SK-N-MC (cell line): ENCODE measurements around the gene SUSD2.
"Not testable (repeated sequence)": the region's sequence is repeated elsewhere in the genome, so short reads cannot be mapped to it uniquely, and the experiment has no call there.

ENCODE experiments used
- DNase-seq: peaks from one replicate; pipeline ENCODE4 v3.0.0-alpha.2; 2011; ENCODE audit warnings: low read depth, low spot score
- H3K27ac ChIP-seq: fragments of 200-600 bp; sonication (generic); 2 replicates; pipeline ENCODE4 v1.5.1; 2016; ENCODE audit warnings: mixed run types
- H3K36me3 ChIP-seq: fragments of 200-600 bp; sonication (generic); 2 replicates; pipeline ENCODE4 v1.6.1; 2017; ENCODE audit warnings: antibody characterized with exemption, low read length, mixed read lengths; ENCODE audit not compliant: insufficient read depth
- H3K4me3 ChIP-seq: fragments of 200-600 bp; sonication (generic); 2 replicates; pipeline ENCODE4 v1.5.1; 2016
- H3K9ac ChIP-seq: fragments of 200-600 bp; sonication (generic); 2 replicates; pipeline ENCODE4 v1.8.0; 2017; ENCODE audit warnings: mixed run types, mixed read lengths; ENCODE audit not compliant: insufficient read length
- H3K9me3 ChIP-seq: fragments of 200-600 bp; sonication (generic); 2 replicates; pipeline ENCODE4 v1.6.1; 2017; ENCODE audit warnings: low read depth, mild to moderate bottlenecking, antibody characterized with exemption, low read length, moderate library complexity, mixed read lengths
- EZH2 ChIP-seq: fragments of 200-600 bp; sonication (generic); IDR thresholded peaks from one replicate; pipeline ENCODE4 v1.6.1; 2017; ENCODE audit warnings: antibody characterized with exemption
- FOXP2 ChIP-seq: optimal IDR thresholded peaks from 2 replicates; pipeline ENCODE3; 2011; ENCODE audit warnings: mild to moderate bottlenecking, moderate library complexity; ENCODE audit not compliant: insufficient read depth; ENCODE audit errors: extremely low read length, control extremely low read depth
- POLR2AphosphoS5 ChIP-seq: IDR thresholded peaks from 2 replicates; pipeline ENCODE4 v1.6.1; 2012; ENCODE audit warnings: mild to moderate bottlenecking, low read depth, low read length, borderline replicate concordance

SUSD2 gene

DNA sequence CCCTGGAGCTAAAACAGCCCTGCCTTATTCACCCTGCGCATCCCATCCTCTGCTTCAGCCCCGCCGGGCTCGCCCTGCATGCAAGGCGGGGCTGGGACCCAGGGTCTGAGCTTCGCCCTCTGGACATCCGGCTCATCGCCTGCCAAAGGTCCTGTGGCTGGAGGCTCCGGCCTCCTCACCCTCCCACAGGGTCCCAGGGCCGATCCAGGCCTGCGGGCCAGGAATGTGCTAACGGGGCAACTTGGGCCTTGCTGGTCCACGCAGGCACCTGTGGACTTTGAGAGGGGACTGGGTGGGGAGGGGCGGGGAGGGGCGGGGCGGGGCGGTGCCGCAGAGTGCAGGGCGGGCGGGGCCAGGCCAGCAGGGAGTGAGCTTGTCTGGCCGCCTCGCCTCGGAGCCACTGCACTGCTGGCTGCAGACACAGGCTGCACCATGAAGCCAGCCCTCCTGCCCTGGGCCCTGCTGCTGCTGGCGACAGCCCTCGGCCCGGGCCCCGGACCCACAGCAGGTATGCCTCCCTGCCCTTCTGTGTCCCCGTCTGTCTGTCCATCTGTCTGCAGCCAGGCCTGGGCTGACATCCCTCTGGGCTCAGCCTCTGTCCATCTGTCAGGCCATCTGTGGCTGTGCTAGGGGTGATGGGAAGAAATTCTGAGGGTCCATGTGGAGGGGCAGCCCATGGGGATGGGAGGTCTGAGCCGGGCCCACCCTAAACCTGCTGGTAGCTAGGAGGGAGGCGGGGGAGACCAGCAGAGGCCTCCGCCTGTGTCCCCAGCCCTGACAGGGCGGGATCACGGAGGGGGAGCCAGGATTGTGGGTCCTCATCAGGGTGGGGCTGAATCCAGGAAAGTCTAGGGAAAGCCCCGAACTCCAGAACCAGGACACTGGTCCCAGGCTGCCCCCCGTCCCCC, at the start of gene SUSD2:
Gene SUSD2, plus strand, starts transcription at position 400 of the 908 bp plus-strand sequence. Its CDS starts 33 bp downstream, at position 433.
- TF ChIP-seq FOXP2, result no peak
- TF ChIP-seq POLR2AphosphoS5, result no peak
- no peak for TF ChIP-seq EZH2
- no peaks in the 10 kb centered on the region for H3K36me3 ChIP-seq
- no peak within 1 kb of the TSS for H3K27ac ChIP-seq
- H3K4me3 ChIP-seq, result no peak within 1 kb of the TSS
- H3K9me3 ChIP-seq, result no peaks in the 10 kb centered on the region
- no peak within 1 kb of the TSS for H3K9ac ChIP-seq
- DNase-seq, result no peak

DNA sequence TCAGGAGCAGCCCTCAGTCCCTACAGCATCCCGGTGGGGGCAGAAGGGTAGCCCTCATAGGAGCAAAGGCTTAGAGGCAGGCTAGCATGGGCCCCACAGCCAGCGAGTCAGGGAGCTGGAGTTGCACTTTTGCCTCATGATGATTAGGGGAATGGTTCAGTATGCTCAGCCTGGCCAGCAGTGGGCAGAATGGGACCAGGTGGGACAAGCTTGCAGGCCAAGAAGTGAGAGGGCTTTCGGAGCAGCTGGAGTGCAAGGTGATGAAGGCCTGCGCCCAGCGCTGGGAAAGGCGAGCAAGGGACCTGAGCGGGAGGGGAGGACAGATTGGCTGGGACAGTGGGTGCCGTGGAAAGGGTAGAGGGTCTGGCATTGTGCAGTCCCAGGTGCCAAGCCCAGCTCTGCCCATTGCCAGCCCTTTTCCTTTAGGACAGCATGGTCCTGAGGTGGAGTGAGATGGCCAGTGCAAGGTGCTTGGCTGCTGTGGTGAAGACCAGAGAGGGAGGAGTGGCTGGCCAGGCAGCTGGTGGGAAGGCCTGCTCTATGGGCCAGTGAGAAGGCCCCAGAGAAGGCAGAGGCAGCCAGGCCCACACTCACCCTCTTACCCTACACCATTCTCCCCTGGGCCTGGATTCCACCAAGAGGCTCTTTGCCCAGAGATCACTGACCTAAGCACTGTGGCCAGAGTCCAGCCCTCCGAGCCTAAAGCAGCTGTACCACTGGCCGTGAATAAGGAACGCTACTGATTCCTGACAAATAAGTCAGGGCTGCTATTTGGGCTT, 47.9 kb upstream of the SUSD2 start:
- Histone ChIP-seq H3K9ac (no peak overlapping the region), H3K9me3 (no peaks in the 10 kb centered on the region), H3K4me3 (no peak overlapping the region), H3K36me3 (peaks cover 3% of the 10 kb centered on the region; the same call in 1 of the 2 replicates), H3K27ac (no peak overlapping the region)
- TF ChIP-seq EZH2, result no peak
- no peak for TF ChIP-seq POLR2AphosphoS5
- TF ChIP-seq FOXP2, result no peak
- no peak for DNase-seq

- no peak for TF ChIP-seq FOXP2
- no peak for TF ChIP-seq POLR2AphosphoS5
- TF ChIP-seq EZH2, result no peak
- H3K27ac ChIP-seq, result no peak overlapping the region
- DNase-seq, result no peak
- no peak overlapping the region for H3K4me3 ChIP-seq
- no peak overlapping the region for H3K9ac ChIP-seq
- H3K36me3 ChIP-seq, result peaks cover 9% of the 10 kb centered on the region; the same call in 1 of the 2 replicates
- H3K9me3 ChIP-seq, result no peaks in the 10 kb centered on the region
These were observed 47.0 kb upstream of the SUSD2 start for GRCh38 chr22:24134090-24134846.

- H3K9ac ChIP-seq, H3K4me3 ChIP-seq, H3K9me3 ChIP-seq, H3K36me3 ChIP-seq, H3K27ac ChIP-seq, DNase-seq: not testable (repeated sequence)
These were observed 44.8 kb upstream of the SUSD2 start for GRCh38 chr22:24136533-24136932.

DNA sequence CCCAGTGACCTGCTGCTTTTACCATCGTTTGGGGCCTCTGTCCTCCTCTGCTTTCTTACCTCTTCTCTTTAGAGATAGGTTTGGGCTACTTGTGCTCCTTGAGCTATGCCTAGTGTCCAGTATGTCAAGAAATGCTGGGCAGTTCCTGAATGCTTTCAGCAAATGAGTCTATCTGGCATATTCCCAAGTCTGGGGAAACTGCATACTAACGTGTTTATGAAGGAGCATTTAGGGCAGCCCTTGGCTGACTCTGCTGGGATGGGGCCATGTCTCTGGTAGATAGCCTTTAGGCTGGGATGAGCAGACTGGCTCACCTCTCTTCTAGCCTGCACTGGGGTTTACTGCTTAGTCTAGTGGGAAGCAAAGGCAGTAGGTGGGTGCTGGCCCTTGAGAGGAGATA, 43.7 kb upstream of the SUSD2 start:
- Histone ChIP-seq H3K9ac (no peak overlapping the region), H3K27ac (no peak overlapping the region), H3K4me3 (no peak overlapping the region), H3K36me3 (peaks cover 9% of the 10 kb centered on the region; the same call in 1 of the 2 replicates), H3K9me3 (no peaks in the 10 kb centered on the region)
- no peak for TF ChIP-seq POLR2AphosphoS5
- TF ChIP-seq FOXP2, result no peak
- TF ChIP-seq EZH2, result no peak
- DNase-seq, result no peak

DNA sequence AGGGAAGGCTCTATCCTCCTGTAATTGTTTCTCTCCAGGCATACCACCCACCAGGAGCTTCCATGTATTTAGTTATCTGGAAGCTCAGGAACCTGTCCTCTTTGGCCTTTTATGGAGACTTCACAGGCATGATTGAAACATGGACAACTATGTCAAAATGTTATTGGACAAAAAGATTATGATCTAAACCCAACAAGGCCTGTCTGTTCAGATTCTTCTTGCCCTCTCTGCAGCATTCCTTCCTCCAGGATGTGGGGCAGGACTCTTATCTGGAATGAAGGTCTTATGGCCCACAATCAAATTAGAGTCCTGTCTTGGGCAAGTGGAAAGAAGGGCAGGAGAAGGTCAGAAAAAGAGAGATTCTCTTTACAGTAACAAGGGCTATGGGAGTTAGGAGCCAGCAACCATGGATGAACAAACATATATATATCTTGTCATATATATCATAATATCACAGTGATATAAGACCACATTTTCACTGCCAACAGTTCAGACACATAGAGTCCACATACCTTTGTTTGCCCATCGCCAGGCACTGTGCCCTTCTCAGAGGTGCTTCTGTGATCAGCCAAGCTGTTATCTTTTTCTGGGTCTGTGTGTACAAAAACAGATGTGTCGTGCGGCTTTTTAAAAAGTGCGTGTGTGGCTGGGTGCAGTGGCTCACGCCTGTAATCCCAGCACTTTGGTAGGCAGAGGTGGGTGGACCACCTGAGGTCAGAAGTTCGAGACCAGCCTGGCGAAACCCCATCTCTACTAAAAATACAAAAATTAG, 42.5 kb upstream of the SUSD2 start:
- Histone ChIP-seq H3K9ac (no peak overlapping the region), H3K9me3 (no peaks in the 10 kb centered on the region), H3K36me3 (peaks cover 9% of the 10 kb centered on the region; the same call in 1 of the 2 replicates), H3K27ac (no peak overlapping the region), H3K4me3 (no peak overlapping the region)
- DNase-seq, result no peak
- TF ChIP-seq POLR2AphosphoS5, result no peak

DNA sequence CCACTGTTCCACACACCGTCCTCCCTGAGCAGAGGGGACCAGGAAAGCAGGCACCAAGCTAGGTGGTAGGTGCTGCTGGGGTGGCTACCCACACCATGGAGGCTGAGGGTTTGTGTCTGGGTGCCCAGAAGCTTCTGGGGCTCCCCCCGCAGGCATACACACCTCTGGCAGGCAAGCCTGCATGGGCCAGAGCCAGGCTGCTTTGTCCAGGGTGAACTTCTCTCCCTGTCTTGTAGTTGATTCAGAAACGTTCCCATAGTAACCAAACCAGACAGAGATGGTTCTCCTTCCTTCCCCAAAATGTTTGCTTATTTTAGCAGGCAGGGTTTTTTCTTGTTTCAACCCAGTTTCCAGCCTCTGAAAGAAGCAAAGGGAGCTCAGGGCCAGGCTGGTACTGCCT, 40.9 kb upstream of the SUSD2 start:
- no peak for TF ChIP-seq FOXP2
- TF ChIP-seq POLR2AphosphoS5, result no peak
- no peak for TF ChIP-seq EZH2
- Histone ChIP-seq H3K27ac (no peak overlapping the region), H3K9ac (no peak overlapping the region), H3K4me3 (no peak overlapping the region), H3K36me3 (peaks cover 9% of the 10 kb centered on the region; the same call in 1 of the 2 replicates), H3K9me3 (no peaks in the 10 kb centered on the region)
- DNase-seq, result no peak
